Mononuclear cell (primary cell): Measurements from ENCODE around the gene MED26. TPM values are rescaled to one million over a fixed set of nuclear protein-coding genes. Genes with fewer than 3 reads are reported as not detected.

Experiments
- H3K27me3 ChIP-seq: 2 replicates; pipeline ENCODE4 v1.6.0; 2011; ENCODE audit warnings: low read length, control low read depth; ENCODE audit not compliant: insufficient read depth
- H3K4me1 ChIP-seq: 2 replicates; pipeline ENCODE4 v1.5.1; 2011; ENCODE audit warnings: mild to moderate bottlenecking, low read length, control low read depth; ENCODE audit not compliant: insufficient read depth
- H3K4me3 ChIP-seq: 2 replicates; pipeline ENCODE4 v1.5.1; 2011; ENCODE audit warnings: mild to moderate bottlenecking, low read length, moderate library complexity
- H3K9me3 ChIP-seq: 2 replicates; pipeline ENCODE4 v1.5.1; 2011; ENCODE audit warnings: low read depth, mild to moderate bottlenecking, control low read depth, low read length
- total RNA-seq: library from RNA; depleted of rRNA; stranded (reverse); fragments of >200 nt; gene quantifications from one replicate; pipeline ENCODE4 v1.2.3, GENCODE V29; 2012

The MED26 gene
- total RNA-seq, 1 donor = 21.5 TPM

DNA sequence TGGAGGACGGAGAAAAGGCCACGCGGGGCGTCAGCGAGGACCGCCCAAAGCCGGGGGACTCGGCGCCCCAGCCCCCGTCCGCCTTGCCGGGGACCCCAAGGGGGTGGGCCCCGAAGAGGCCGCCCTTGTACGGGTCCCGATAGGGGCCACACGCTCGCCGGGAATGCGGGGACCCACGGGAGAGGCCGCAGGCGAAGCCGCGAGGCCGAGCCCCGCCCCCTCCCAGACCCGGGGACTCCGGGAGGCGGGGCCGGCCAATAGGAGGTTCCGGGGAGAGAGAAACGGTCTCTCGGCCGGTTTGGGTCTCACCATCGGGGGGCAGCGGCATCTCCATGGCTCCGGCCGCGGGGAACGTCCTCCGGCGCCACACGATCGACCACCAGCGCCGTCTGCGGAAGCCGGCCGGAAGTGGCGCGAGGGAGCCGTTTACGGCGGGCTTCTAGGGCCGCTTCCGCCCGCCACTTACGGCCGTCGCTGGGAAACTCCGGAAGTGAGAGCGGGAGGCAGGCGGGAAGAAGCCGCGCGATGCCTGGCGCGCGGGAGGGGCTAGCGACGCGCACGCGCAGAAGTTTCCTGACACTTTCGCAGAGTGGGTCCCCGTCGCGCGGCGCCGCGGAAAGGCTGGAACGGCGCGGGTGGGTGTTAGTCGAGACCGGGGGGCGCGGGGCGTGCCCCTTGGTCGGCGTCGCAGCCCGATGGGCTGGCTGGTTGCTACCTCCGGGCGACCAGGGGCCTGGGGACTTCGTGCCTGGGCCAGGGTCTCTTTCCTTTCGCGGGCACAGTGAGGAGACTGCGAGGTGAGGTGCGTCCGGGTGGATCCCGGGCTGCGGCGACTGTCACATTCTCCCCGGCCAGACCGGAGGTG, 85.7 kb downstream of the MED26 start, which contains the start of gene CHERP:
TSS of gene CHERP (minus strand) at position 393 of the 865 bp plus-strand sequence. CDS start at position 334, 59 bp downstream.
- Histone ChIP-seq H3K4me3 (peak within 1 kb of the TSS; percentile 94), H3K4me1 (peaks cover 48% of the 10 kb centered on the region), H3K9me3 (no peaks in the 10 kb centered on the region), H3K27me3 (no peaks in the 10 kb centered on the region)

DNA sequence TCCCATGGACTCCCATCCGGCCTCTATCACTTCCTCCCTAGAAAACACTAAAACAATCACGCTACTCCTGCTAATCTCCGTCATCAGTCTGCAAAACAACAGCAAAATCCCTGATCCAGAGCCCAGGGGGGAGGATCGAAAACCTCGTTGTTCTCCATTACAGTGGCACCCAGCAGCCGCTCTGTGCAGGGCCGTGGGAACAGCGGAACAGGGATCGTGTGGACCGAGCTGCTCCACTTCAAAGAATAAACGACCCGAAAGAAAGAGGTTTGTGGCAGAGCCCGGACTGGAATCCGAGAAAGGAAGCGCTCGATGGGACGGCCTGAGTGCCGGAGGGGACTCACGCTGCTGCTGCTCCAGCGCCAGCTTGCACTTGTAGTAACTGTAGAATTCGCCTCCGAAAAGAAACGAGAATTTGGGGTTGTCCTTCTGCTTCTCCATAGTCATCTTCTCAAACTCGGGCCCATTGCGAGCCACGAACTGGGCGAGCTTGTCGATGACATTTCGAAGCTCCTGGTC, 86.4 kb downstream of the MED26 start:
- Histone ChIP-seq H3K9me3 (no peaks in the 10 kb centered on the region), H3K4me1 (peaks cover 48% of the 10 kb centered on the region), H3K4me3 (peak overlapping the region; percentile 94), H3K27me3 (no peaks in the 10 kb centered on the region)

DNA sequence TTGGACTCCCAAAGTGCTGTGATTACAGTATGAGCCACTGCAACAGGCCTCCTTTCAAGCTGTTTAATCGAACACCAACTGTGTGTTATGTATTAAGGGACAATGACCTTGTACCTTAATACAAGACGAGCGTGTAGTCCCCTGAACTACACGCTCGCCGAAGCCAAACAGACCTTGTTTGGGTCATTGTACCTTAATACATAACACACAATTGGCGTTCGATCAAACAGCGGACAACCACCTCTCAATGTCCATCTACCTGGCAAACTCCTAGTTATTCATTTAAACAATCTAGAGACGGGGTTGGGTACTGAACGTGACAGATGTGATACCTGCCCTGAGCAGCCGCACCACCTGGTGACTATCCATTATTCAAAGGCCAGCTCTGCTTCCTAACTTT, 87.1 kb downstream of the MED26 start:
- Histone ChIP-seq H3K9me3 (no peaks in the 10 kb centered on the region), H3K27me3 (no peaks in the 10 kb centered on the region), H3K4me1 (peaks cover 48% of the 10 kb centered on the region), H3K4me3 (peak overlapping the region; percentile 94)

GRCh38 chr19:16537111-16537510, 90.9 kb downstream of the MED26 start:
- H3K4me3 ChIP-seq = no peak overlapping the region
- peaks cover 24% of the 10 kb centered on the region for H3K4me1 ChIP-seq
- no peaks in the 10 kb centered on the region for H3K27me3 ChIP-seq
- no peaks in the 10 kb centered on the region for H3K9me3 ChIP-seq

- H3K4me3 ChIP-seq = no peak overlapping the region
- H3K27me3 ChIP-seq = no peaks in the 10 kb centered on the region
- H3K4me1 ChIP-seq = peaks cover 16% of the 10 kb centered on the region
- no peaks in the 10 kb centered on the region for H3K9me3 ChIP-seq
Measured at GRCh38 chr19:16536130-16536529, 91.9 kb downstream of the MED26 start.

GRCh38 chr19:16535381-16535780, 92.6 kb downstream of the MED26 start:
- no peak overlapping the region for H3K4me3 ChIP-seq
- H3K27me3 ChIP-seq = no peaks in the 10 kb centered on the region
- H3K4me1 ChIP-seq = peaks cover 8% of the 10 kb centered on the region
- H3K9me3 ChIP-seq = no peaks in the 10 kb centered on the region

DNA sequence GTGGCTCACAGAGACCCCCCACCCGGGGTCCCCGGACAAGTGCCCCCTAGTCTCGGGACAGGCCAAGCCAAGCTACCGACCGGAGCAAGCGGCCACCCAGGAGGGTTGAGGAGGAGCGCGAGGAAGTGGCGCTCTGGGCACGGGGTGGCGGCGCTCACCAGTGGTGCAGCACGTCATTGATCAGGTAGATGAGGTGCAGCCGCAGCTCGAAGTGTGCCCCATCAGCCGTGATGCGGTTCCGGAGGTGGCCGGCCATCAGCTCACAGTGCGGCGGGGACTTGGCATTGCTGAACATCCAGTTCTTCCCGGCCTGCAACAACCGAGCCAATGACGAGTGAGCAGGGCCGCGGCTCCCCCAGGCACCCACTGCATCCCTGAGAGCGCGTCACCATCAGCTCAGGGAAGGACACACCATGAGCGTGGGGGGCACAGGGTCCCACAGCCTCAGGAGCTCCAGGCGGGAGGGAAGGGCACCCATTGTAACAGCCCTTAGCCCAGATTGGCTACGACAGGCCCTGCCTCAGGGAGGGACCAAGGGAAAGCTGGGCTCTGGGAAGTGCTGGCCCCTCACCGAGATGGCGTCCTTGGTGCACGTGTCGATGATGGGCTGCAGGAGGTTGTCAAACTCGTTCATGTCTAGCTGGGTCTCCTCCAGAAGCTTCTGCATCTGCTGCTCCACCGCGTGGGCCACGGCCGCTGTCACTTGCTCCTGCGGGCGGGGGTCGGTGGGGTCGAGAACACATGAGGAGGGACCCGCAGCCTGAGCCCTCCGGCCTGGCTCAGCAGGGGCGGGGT, 95.4 kb downstream of the MED26 start:
- no peaks in the 10 kb centered on the region for H3K4me1 ChIP-seq
- no peaks in the 10 kb centered on the region for H3K9me3 ChIP-seq
- H3K4me3 ChIP-seq = no peak overlapping the region
- H3K27me3 ChIP-seq = no peaks in the 10 kb centered on the region

GRCh38 chr19:16531380-16531669, 96.7 kb downstream of the MED26 start:
- Histone ChIP-seq H3K4me1 (no peaks in the 10 kb centered on the region), H3K27me3 (no peaks in the 10 kb centered on the region), H3K9me3 (no peaks in the 10 kb centered on the region), H3K4me3 (no peak overlapping the region)

GRCh38 chr19:16530540-16531379, 97.2 kb downstream of the MED26 start:
- Histone ChIP-seq H3K27me3 (no peaks in the 10 kb centered on the region), H3K9me3 (no peaks in the 10 kb centered on the region), H3K4me3 (no peak overlapping the region), H3K4me1 (no peaks in the 10 kb centered on the region)

DNA sequence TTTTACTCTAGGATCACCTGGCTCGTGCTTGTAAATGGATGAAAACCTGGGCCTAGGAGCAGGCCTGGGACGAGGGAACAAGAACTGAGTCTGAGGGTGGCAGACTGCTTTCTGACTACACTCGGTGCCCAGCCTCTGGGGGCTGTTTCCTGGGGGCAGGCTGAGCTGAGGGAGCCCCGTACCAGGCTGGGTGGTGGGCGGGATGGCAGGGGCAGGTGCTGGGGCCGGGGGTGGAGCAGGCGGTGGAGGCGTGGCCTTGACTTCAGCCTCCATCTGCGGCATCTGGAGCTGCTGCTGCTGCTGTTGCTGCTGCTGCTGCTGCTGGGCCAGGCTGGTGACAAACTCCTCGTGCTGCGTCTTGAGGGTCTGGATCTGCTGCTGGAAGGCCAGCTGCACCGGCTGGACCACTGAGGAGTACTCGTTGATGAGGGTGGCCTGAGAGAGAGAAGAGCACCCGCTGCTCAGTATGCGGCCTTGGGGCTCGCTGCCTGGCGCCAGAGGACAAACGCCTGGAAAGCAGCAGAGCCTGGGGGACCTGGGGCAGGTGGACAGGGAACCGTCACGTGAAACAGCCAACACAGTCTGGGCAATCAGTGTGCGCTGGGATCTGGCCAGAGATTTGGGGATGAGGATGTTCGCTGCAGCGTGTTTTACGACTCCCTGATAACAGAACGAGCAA, 98.4 kb downstream of the MED26 start:
- Histone ChIP-seq H3K4me1 (no peaks in the 10 kb centered on the region), H3K27me3 (no peaks in the 10 kb centered on the region), H3K9me3 (no peaks in the 10 kb centered on the region), H3K4me3 (no peak overlapping the region)

DNA sequence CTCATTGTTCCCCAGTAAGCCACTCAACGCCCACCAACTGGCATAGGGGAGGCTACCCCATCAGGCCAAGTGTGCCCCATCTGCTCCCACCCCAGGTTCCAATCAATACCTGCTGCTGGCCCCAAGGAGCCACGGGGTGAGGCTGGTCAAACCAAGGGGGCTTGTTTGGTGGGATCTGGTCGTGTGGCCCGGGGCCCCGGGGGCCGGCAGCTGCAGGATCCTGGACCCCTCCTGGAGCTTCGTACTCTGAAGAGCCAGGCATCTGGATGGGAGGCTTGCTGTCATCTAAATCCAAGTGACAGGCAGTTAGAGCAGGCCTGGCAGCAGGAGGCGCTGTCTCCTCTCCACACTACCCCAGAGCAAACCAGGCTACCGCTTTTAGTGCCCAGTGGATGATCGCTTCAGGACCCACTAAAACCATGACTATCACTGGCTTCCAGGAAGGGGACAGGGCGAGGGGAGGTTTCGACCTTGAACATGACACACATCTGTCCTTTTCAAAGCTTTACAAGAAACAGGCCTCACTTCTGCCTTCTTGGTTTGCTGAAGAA, 100.0 kb downstream of the MED26 start:
- Histone ChIP-seq H3K4me1 (no peaks in the 10 kb centered on the region), H3K9me3 (no peaks in the 10 kb centered on the region), H3K27me3 (no peaks in the 10 kb centered on the region), H3K4me3 (no peak overlapping the region)

DNA sequence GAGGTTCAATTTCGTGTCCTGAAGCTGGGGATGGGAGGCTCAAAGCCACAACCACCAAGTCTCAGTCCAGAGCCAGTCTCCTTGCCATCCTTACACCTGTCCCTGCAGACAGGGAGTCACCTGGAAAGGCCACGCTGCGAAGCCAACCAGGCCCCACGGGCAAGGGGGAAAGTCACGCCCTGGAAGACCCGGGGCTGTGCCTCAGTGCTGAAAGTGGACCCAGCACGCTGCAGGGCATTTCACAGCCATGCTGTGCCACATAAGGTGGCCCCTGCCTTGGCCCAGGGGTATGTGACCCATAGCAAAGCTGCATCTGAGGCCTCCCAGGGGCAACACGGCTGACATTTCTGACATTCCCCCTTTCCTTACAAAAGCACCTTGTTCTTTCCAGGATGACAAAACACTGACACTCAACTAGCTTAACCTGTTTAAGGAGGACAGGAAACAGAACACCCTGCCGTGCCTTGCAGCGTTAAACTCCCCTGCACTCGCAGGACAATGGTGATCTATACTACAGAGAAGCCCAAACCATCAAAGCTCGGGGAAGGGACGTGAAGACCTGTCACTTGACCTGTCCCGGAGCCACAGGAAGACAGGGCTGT, 100.6 kb downstream of the MED26 start:
- Histone ChIP-seq H3K4me1 (no peaks in the 10 kb centered on the region), H3K27me3 (no peaks in the 10 kb centered on the region), H3K4me3 (no peak overlapping the region), H3K9me3 (no peaks in the 10 kb centered on the region)

GRCh38 chr19:16525751-16526481, 102.1 kb downstream of the MED26 start:
- H3K4me3 ChIP-seq = no peak overlapping the region
- no peaks in the 10 kb centered on the region for H3K9me3 ChIP-seq
- no peaks in the 10 kb centered on the region for H3K27me3 ChIP-seq
- H3K4me1 ChIP-seq = no peaks in the 10 kb centered on the region
